Cardiac fibroblast (primary cell): Measurements from ENCODE around the gene CLIP1.
A peak's percentile ranks its signal among the peaks of the same experiment; 100 is the strongest.

Experiments used
- DNase-seq, 2 donors: peaks; one replicate each; pipeline versions ENCODE4 v3.0.0 to v3.0.0-alpha.2; 2010; ENCODE audit warnings: low read depth in 2 of 2
- H3K4me3 ChIP-seq, 2 donors: replicated peaks in 1 of 2; 1 replicate in 1 of 2; 2 replicates in 1 of 2; pipeline ENCODE4 v1.5.1; 2011; ENCODE audit warnings: low read depth in 2 of 2, low read length in 2 of 2, mild to moderate bottlenecking in 2 of 2, moderate library complexity in 1 of 2
- CTCF ChIP-seq: IDR thresholded peaks from one replicate; pipeline ENCODE4 v1.5.1; 2011; ENCODE audit warnings: low read depth, mild to moderate bottlenecking, low read length, inconsistent platforms

Gene CLIP1

GRCh38 chr12:122226366-122227125, 195.9 kb downstream of the CLIP1 start:
- no peak for DNase-seq
- H3K4me3 ChIP-seq, result peak overlapping the region; percentile 31 to 45
- no peak for TF ChIP-seq CTCF

GRCh38 chr12:122225683-122226365, 196.6 kb downstream of the CLIP1 start, which contains the start of gene DIABLO:
TSS of gene DIABLO (minus strand) at chr12:122226052. CDS start at chr12:122226014, 38 bp downstream.
- peak; percentile 99 to 100 for DNase-seq
- H3K4me3 ChIP-seq, result peak within 1 kb of the TSS; percentile 94 to 96
- TF ChIP-seq CTCF, result no peak
